ENCODE measurements around the gene FGF22.
"Not testable (repeated sequence)": the region's sequence is repeated elsewhere in the genome, so short reads cannot be mapped to it uniquely, and the experiment has no call there.

FGF22 gene

DNA sequence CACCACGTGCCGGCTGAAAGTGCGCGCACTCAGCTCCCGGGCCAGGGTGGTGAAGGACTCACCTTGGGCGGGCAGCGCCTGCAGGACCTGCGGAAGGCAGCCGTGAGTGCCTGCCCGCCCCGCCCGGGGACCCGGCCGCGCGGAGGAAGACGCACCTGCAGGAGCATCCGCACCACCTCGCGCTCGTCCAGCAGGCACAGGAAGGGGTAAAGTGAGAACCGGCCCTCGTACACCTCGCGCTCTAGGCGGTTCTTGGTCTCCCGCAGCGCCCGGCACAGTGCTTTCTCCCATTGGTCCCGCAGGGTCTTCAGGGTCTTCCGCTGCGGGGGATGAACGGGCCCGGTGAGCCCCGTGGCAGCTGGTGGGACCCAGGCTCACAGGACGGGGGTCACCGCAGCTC, 17.0 kb upstream of the FGF22 start:
- no peak for FAIRE-seq

DNA sequence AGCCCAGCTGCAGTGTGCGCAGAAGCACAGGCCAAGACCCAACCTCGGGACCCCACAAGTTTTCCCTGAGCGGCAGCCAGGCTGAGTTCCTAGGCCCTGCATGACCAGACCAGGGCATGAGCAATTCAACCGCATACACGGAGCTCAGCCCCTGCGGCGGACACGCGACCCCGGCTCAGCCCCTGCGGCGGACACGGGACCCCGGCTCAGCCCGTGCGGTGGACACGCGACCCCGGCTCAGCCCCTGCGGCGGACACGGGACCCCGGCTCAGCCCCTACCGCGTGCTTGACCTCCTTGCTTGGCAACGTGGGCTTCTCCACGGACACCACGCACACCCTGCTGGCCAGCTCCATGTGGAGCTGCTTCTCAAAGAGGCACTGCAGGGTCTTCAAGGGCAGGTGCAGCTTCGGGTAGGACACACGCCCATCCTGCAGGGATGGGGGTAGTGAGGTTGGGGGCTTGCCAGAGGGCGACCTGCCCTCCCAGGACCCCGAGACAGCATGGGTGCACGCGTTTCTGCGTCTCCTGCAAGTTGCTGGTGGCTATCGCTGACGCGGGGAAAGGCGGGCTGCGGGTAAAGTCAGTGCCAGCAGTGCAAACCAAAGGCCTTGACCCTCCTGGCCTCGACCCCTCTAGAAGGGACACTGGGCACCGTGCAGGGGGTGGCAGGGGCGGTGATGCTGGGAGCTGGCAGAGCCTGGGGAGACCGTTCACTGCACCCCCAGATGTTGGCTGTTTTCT, 16.3 kb upstream of the FGF22 start:
- no peak for FAIRE-seq

DNA sequence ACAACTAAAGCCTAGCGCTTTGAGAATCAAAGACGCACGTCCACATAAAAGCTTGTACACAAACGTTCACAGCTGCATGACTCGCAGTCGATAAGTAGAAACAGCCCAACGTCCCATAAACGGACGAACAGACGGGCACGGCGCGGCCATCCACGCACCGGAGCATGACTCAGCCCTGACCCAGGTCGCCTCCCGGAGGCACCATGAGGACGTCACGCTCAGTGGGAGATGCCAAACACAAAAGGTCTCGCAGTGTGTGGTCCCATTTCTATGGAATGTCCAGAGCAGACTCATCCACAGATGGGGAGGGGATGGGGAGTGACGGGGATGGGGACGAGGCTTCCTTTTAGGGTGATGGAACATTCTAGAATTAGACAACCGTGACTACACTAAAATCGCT, 15.7 kb upstream of the FGF22 start:
- no peak for FAIRE-seq

DNA sequence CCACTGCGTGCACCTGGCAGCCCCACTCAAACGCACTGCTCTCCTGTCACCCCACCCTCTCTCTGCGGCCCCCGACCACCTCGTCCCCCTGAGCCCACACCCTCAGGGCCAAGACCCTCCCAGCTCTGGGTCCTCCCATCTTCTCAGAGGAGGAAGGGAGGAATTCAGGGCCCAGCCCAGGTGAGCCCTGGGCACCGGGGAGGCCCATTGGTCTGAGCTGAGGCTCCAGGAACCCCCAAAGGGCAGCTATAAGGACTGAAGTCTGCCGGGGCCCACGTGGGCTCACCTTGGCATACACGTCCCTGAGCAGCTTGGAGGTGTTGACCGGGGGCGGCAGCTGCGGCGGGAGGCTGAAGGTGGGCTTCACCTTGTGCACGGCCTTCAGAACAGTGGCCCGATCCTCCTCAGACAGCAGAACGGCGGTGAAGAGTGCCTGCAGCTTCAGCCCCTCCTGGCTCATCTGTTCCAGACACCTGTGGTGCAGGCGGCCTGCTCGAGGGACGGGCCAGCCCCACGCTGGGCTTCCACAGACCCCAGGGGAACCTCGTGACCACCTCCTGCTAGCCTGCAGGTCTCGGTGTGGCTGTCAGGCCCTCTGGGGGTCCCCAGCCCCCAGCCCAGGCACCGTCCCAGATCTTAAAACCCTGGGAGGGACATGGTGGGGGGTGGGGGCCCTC, 15.1 kb upstream of the FGF22 start:
- no peak for FAIRE-seq

DNA sequence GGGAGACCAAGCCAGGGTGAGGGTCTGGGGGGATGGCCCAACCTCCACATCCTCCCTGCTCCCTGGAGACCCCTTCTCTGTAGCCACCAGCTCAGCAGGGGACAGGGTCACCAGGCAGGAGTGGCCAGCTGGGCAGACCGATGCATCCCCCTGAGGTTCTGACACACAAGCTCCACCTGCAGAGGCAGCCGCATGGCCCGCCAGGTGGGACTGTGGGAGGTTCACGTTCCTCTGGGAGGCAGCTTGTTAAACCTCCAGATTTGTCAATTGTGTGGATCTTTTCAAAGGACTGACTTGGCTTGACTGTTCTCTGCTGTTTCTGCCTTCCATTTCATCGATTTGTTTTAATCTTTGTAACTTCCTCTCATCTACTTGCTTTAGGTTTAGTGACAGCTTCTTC, 14.4 kb upstream of the FGF22 start:
- FAIRE-seq: no peak

DNA sequence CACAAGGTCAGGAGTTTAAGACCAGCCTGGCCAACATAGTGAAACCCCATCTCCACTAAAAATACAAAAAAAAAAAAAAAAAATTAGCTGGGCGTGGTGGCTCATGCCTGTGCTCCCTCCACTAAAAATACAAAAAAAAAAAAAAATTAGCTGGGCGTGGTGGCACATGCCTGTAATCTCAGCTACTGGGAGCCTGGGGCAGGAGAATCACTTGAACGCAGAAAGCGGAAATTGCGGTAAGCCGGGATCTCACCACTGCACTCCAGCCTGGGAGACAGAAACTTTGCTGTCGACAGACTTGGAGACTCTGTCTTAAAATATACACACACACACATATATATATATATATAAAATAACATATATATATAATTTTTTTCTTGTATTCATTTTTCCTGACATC, 13.1 kb upstream of the FGF22 start:
- FAIRE-seq: not testable (repeated sequence)

DNA sequence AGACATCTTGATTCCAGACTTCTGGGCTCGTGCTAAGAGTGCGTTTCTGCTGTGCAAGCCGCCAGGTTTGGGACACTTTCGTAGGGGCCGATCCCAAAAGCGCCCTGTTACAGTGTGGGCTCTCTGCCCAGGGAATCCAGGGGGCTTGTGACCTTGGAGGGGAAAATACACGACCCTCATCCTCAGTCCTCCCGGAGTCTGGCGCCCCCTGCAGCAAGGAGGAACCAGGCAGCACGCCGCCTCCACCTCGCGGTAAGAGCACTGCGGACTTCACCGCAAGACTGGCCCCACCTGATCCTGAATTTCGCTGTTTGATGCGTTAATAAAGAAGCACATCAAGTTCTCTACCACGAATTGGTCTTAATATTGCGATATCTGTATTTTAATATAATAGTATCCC, 11.5 kb upstream of the FGF22 start:
- no peak for FAIRE-seq

DNA sequence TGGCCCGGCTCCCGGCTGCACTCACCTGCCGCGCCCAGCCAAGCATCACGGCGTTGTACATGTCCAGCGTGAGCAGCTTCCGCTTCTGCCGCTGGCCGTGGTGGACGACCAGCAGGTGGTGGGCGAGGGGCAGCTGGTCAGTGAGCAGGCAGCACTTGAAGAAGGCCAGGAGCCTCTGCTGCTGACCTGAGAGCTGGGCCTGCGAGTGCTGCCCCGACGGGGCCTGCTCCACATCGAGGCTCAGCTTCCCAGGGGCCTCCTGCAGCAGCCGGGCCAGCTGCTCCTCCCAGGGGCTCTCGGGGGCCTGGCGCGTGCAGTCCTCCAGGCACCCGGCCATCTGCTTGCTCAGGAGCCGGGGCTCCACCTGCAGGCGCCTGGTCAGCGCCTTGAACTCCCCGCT, 10.2 kb upstream of the FGF22 start:
- FAIRE-seq: not testable (repeated sequence)

DNA sequence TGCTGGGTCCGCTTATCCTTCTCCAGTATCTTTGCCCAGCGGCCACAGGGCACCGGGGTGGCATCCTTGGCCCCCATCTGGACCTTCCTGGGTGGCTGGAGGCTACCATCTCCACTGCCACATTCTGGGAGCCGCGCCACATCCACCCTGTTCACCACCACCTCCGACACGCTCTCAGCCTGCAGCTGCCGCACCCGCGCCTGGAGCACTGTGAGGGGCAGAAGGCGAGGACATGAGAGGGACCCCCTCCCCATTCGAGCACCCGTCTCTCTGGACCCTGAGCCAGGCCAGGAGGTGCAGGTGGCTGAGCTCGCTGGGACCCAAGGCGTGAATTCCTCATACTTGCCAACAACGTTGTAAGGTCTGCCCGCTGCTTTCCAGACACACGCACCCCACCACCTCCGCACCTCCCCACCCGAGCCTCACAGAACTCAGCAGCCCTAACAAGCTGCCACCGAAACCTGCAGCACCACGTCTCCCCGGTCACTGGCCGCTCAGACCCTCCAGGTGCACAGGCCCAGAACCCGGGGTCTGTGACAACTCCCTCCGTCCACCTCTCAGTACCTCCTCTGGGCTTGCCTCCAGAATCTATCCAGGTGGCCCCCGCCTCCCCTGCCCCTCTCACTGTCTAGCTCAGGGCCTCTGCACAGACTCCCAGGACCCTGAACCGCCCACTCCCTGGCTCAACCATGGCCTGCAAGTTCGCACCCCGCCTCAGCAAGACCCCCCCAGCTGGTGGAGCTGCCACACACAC, 9.5 kb upstream of the FGF22 start:
- FAIRE-seq: no peak

DNA sequence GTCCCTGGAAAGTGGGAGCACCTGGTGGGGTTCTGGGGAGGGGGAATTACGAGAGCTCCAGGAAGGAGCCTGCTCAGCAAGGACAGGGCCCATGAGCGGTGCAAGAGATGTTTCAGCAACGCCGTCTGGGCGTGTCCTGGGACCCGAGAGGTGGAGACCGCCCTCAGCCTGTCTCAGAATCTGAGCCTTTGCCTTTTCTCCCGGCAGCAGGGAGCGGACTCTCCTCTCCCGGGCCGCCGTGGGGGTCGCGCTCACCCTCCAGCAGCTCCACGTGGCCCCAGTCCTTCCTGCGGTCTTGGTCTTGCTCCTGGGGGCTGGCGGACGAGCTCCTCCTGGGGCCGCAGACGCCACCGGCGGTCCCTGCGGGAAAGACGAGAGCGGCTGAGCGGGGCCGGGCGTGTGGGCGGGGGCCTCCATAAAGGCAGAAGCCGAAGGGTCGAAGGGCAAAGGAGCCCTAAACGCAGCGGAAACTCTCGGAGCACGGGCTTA, 7.1 kb upstream of the FGF22 start:
- no peak for FAIRE-seq

DNA sequence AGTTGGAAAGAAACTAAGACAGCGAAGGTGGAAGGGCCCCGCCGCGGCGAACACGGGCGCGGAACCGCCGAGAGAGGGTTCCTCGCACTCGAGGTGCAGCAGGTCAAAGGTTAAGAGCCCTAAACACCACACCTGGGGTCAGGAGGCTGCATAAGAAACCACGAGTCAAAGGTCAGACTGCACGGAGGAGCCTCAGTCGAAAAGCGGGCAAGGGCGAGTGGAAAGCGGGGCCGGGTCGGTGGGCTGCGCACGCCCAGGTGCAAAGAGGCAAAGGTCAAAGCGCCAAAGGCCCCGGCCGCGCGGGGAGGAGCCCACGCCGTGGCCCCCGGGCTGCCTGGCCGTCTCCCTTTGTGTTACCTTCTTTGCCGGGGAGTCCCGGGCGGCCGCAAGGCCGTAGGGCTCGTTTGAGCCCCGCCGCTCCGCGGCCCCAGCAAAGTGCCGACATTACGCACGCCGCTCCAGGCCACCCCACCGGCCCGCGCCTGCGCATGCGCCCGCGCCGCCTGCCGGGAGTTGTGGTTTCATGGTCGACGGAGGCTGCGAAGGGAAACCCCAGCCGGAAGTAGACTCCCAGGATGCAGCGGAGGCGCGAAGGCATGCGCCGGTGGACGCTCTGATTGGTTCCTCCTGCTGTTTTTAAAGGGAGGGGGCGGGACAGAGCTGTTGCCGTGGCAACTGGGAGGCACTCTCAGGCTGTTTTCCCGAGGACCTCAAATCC, 6.5 kb upstream of the FGF22 start, which contains the start of gene POLRMT:
TSS of gene POLRMT (minus strand) at position 470 of the 718 bp plus-strand sequence. CDS start at position 445, 25 bp downstream.
- FAIRE-seq: no peak

DNA sequence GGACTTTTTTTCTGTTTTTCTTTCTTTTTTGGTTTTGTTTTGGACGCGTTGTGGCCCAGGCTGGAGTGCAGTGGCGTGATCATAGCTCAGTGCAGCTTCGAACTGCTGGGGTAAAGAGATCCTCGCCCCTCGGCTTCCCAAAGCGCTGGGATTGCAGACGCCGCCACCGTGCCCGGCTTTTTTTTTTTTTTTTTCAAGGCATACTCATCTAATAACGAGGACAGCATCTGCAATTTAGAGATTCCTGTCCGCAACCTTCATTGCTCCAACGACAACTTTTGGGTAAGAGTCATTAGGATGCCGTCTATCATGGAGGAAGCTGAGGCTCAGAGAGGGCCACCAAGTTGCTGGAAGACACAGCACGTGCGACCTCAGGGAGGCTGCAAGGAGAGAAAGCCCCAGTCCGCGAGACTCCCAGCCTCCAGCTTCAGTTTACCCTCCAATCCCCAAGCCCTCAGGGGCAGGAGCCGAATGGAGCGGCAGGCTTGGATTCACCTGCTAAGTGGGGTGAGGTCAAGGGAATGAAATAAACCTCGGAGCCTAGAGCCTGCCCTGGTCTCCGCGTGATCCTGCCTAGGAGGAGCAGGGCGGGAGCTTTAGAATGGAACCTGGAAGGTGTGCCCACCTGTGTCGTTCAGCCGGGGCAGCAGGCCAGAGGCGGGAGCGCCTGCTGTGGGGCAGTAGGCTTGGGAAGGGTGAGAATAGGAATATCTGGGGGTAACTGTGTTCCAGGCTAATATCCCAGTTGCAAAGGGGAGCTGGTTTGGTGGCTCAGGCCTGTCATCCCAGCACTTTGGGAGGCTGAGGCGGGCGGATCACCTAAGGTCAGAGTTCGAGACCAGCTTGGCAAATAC, 5.7 kb upstream of the FGF22 start:
- no peak for FAIRE-seq

DNA sequence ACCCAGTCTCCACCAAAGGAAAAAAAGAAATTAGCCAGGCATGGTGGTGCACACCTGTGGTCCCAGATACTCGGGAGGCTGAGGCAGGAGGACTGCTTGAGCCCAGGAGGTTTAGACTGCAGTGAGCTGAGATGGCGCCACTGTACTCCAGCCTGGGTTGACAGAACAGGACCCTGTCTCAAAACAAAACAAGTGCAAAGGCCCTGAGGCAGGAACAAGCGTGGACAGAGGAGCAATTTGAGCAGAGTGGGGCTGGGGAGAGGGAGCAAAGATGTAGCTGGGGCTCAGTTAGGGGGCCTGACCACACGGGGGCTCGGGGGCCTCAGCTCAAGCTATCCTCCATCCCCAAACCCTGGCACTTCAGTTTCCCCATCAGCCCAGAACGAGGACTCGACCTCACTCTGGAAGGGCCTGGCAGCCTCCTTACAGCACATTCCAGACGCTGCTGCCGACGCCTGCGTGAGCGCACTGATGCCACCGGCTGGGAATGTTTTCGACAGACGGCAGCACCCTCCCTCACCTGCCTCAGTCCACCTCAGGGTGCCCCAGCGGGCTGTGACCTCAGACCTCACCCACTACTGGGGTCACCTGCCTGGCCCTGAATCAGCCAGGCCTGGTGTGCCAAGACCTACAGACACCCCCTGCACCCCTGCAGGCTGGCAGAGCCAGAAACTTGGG, 4.6 kb upstream of the FGF22 start:
- FAIRE-seq: no peak

DNA sequence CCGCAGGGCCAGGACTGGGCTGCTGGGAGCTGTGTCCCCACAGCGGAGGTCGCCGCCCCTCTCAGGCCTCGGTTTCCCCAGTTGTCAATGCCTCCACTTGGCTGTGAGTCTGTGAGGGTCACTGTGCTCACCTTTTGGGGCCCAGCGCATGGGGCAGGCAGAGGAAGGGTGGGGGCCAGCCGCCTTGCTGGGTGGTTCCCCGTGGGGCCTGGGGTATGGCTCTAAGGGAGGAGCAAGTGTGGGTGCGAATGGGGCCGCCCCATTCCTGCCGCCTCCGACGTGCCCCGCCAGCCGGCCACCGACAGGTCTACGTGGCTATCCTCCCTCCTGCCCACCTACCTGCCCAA, 800 bp upstream of the FGF22 start:
- FAIRE-seq: no peak

DNA sequence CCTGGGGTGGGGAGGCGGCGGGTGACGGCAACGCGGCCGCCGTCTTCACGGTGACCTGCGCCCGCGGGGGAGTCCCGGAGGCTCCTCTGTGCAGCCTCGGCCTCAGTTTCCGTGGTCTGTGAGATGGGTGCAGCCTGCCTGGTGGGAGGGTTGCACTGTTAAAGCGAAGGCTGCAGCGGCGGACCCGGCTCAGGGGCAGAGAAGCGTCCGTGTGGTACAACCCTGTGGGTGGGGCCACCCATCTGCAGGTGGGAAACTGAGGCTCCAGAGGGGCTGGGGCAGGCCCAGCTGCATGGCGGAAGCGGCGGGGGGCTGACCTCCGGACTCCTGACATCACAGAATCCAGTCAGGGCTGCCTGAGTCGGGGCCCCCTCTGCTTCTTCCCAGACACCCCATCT, 481 bp downstream of the FGF22 start:
- no peak for FAIRE-seq

DNA sequence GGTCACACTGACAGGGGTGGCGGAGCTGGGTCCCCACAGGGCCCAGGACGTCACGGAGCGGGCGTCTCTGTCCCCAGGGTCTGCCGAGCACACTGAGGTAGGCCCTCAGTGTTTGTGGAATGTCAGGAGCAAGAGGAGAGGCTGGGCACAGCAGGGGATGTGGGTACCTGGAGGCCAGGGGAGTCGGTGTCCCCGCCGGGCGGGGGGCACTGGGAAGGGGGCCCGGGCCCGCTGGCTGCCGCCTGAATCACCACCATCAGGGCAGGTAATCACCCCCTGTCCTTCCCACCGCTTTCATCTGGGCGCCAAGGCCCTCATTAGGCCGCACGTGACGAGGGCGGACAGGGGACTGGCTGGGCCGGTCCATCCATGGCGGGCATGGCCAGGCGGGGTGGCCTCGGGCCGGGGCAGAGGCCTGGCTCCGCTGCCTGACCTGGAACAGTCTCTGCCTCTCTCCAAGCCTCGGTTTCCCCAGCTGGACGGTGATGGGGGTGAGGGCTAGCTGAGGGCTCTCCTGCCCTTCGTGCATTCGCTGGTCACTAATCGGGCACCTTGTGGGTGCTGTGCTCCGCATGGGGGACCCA, 1.0 kb downstream of the FGF22 start:
- no peak for FAIRE-seq

DNA sequence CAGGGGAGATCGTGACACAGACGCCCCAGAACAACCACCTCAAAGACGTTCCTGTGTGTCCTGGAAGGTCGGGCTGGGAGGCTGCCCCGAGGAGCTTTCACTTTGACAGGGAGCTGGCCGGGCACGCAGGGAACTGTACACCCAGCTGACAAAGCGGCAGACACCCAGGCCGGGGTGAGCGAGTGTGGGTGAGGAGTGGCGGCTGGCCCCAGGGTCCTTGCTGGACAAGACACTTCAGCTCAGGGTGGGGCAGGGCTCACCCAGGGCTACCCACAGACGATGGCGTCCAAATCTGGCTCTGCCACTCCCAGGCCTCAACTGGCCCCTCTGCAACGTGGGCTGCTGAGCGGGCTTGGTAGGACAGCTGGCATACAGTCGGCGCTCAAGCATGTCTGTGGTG, 2.0 kb downstream of the FGF22 start:
- no peak for FAIRE-seq

DNA sequence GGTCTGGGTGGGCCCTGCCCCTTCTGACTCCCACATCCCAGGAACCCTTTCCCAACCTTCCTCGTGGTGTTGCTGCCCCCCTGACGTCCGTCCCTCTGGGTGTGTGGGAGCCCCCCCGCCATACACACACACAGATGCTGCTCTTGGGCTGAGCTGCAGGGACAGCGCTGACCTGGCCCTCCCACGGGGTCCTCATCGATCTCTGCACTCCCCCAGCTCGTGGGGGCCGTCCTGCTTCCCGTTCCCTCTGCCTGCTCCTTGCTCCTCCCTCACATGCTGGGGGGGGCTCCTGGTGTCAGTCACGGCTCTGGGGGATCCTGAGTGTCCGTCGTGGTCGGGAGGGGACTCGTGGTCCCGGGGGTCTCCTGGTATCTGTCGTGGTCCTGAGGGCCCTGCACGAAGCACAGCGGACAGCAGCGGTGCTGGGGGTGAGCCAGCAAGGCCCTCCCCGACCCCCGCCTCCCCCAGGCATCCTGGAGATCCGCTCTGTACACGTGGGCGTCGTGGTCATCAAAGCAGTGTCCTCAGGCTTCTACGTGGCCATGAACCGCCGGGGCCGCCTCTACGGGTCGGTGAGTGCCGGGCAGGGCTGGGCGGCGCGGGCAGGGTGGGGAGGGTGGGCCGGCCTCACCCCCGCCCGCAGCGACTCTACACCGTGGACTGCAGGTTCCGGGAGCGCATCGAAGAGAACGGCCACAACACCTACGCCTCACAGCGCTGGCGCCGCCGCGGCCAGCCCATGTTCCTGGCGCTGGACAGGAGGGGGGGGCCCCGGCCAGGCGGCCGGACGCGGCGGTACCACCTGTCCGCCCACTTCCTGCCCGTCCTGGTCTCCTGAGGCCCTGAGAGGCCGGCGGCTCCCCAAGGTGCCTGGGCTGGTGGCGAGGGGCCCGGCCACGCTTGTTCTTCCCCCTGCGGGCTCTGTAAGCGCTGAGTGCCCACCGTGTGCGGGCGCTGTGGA, 3.4 kb downstream of the FGF22 start:
- no peak for FAIRE-seq

DNA sequence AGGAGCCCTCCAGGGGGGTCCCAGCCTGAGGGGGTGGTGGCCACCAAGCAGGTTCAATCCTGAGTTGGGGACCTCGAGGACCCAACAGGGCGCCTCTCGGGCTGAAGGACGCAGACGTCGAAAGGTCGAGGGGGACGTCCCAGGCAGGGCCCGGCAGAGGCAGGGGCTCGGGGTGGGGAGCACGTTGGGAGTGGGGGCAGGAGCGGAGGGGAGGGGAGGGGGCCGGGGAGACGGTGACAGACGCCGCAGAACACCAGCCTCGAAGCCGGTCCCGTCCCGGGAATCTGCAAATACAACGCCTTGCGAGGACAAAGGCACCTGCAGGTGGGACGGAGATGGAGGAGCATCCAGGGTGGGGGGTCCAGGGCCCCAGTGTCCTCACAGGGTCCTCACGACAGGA, 4.1 kb downstream of the FGF22 start:
- FAIRE-seq: no peak

DNA sequence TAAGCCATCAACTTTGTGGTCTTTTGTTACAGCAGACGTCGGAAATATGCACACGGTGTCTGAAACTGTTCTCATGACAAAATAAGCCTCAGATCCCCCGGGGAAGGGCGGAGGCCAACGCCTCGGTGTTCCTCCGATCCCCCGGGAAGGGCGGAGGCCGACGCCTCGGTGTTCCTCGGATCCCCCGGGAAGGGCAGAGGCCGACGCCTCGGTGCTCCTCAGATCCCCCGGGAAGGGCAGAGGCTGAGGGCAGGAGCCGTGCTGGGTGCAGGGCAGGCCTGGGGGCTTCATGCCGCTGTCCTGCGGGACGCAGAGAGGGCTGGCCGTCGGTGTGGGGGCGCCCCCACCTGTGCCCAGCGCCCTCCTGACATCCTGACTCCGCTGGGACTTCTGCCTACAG, 4.7 kb downstream of the FGF22 start:
- FAIRE-seq: no peak
